ENCODE results near the gene ACVR2B. TPM values are rescaled to one million over a fixed set of nuclear protein-coding genes. Genes with fewer than 3 reads are reported as not detected.

ACVR2B gene
- polyA plus RNA-seq, 1 donor from 2014 or later: 33.3 TPM

- Histone ChIP-seq H3F3A (ENCODE audit: insufficient read depth, low read length, poor library complexity, severe bottlenecking) (no peaks in the 10 kb centered on the region), H3K9me2 (ENCODE audit: insufficient read depth, low read length) (no peaks in the 10 kb centered on the region), H4K20me1 (ENCODE audit: insufficient read depth) (no peaks in the 10 kb centered on the region), H3K4me2 (ENCODE audit: low read length) (no peak overlapping the region), H3K79me2 (replicated peaks; ENCODE audit: insufficient read depth, low read length) (no peaks in the 10 kb centered on the region), H2AFZ (ENCODE audit: low read depth, low read length) (no peak overlapping the region), H3K36me3 (ENCODE audit: insufficient read depth, low read length) (peaks cover 16% of the 10 kb centered on the region), H3K4me3 (ENCODE audit: low read length) (no peak overlapping the region), H3K27me3 (ENCODE audit: insufficient read depth, low read depth, low read length) (no peaks in the 10 kb centered on the region), H3K9ac (ENCODE audit: low read length) (no peak overlapping the region), H3K27ac (ENCODE audit: low read length) (no peak overlapping the region), H3K9me3 (ENCODE audit: low read length) (no peaks in the 10 kb centered on the region)
- no peak for TF ChIP-seq RAD21 (conservative IDR thresholded peaks at IDR 0.05)
Observed at GRCh38 chr3:38522002-38522401, 68.3 kb downstream of the ACVR2B start.

GRCh38 chr3:38524141-38524739 is 70.5 kb downstream of the ACVR2B start:
- Histone ChIP-seq H3K27ac (ENCODE audit: low read length) (no peak overlapping the region), H3K9me3 (ENCODE audit: low read length) (no peaks in the 10 kb centered on the region), H3K4me3 (ENCODE audit: low read length) (no peak overlapping the region), H3K4me2 (ENCODE audit: low read length) (no peak overlapping the region), H3K9me2 (ENCODE audit: insufficient read depth, low read length) (no peaks in the 10 kb centered on the region), H3K79me2 (replicated peaks; ENCODE audit: insufficient read depth, low read length) (no peaks in the 10 kb centered on the region), H2AFZ (ENCODE audit: low read depth, low read length) (no peak overlapping the region), H3K36me3 (ENCODE audit: insufficient read depth, low read length) (peaks cover 7% of the 10 kb centered on the region), H4K20me1 (ENCODE audit: insufficient read depth) (no peaks in the 10 kb centered on the region), H3K27me3 (ENCODE audit: insufficient read depth, low read depth, low read length) (no peaks in the 10 kb centered on the region), H3K9ac (ENCODE audit: low read length) (no peak overlapping the region), H3F3A (ENCODE audit: insufficient read depth, low read length, poor library complexity, severe bottlenecking) (no peaks in the 10 kb centered on the region)
- TF ChIP-seq TAF1 (IDR thresholded peaks at IDR 0.05; ENCODE audit: low read depth) (no peak), RAD21 (conservative IDR thresholded peaks at IDR 0.05) (no peak), POLR2AphosphoS5 (IDR thresholded peaks at IDR 0.05) (no peak), MXI1 (conservative IDR thresholded peaks at IDR 0.05; ENCODE audit: poor library complexity, severe bottlenecking) (no peak), CTCF (IDR thresholded peaks at IDR 0.05; ENCODE audit: poor library complexity, severe bottlenecking) (no peak), EP300 (conservative IDR thresholded peaks at IDR 0.05; ENCODE audit: poor library complexity, severe bottlenecking) (no peak), EZH2 (IDR thresholded peaks at IDR 0.05; ENCODE audit: borderline replicate concordance, insufficient read depth, low read length, poor library complexity, severe bottlenecking) (no peak), SMC3 (conservative IDR thresholded peaks at IDR 0.05; ENCODE audit: poor library complexity) (no peak), REST (IDR thresholded peaks at IDR 0.05; ENCODE audit: borderline replicate concordance) (no peak)
